GM19240 (cell line): ENCODE results near the gene DIP2C.

Source experiments
- DNase-seq: peaks from one replicate; pipeline ENCODE4 v3.0.0; 2011; ENCODE audit warnings: low spot score; ENCODE audit not compliant: insufficient read length

The DIP2C gene

DNA sequence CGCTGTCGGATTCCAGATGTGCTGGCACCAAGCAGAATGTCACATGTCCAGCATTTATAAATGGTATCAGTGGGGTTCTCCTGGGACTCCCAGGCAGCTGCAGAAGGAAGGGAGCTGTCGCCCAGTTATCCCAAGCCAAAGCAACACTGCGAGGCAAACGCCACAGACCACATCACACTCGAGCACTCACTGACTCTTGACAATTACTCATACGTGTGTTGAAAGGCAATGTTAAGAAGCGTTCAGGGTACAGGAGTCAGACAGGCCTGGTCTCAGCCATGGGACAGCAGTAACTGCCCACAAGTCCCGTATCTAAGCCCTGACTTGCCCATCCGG is 113.4 kb downstream of the DIP2C start:
- no peak for DNase-seq

DNA sequence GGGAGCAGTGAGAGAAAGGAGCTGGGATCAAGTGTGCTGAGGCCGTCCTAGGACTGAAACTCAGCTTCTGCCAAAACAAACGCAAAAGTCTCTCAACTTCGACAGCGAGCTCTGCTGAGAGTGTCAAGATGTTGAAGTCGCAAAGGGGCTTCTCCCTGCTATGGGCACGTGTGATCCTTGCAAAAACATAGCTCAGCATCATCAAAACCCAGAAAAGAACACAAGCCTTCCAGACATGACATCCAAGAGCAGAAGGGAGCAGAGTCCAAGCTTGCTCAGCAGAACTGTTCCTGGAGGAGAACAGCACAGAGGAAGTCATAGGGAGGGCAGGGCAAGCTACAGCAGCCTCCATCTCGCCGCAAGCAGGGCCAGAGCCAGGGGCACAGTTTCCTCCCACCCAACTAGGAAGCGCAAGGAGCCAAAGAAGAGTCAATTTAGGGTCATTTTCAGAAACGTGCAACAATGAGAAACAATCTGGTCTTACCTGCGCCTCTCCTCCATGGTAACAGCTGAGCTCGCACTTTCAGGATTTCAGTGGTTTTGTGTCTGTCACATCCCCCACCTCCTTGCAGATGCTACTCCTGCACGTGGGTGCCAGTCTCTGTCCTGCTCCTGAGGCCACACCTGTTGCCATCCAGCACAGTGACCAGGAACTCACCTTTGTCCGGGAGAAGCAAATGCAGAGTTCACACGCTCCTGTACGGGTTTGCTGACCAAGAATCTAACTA is 113.9 kb downstream of the DIP2C start:
- no peak for DNase-seq

DNA sequence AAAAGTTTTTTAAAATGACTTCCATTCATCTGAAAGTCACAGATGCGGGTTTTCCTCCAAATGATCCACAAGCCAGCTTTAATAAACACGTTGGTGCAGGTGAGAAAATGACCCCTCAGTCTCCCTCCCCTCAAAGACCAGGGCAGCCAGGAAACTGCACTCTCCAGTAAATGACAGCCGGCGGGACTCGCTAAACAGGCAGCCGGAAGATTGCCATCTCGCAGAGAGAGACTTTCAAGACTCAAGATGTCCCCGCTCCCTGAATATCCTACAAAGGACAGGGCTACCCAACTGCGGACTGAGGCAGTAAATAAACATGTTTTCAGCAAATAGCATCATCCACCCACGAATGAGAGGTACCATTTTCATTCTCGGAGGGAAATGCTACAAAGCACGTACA is 116.8 kb downstream of the DIP2C start:
- no peak for DNase-seq

DNA sequence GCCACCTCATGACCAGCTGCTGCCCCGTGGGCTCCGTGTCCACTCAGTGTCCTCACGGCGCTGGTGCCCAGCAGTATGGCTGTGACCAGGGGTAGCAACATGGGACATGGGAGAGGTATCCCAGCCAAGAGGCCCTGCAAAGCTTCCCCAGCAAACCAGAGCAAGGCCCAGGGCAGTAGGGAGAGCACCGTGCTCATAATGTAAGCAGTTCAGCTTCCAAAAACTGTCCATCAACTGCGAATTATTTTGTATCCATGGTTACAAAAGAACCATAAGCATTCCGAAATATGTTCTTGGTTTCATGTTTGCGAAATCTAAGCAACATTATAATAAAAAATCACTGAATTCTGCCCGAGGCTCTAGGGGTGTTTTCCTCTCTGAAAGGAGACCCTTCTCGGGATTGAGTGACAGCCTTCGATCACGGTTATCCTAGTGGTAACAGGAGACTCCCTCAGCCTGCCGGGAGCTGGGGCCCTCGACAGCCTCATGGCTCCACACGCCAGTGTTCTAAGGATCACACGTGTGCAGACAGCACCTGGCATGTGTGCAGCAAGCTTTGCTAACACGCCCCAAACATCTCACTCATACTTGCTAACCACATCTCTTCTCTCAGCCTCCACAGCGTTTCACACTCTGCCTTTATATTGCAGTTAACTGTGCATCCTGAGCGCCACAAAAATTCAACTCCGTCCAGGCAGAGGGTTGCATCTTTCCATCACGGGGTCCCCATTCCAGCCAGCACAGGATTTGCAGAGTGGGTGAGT is 117.6 kb downstream of the DIP2C start:
- DNase-seq: no peak

DNA sequence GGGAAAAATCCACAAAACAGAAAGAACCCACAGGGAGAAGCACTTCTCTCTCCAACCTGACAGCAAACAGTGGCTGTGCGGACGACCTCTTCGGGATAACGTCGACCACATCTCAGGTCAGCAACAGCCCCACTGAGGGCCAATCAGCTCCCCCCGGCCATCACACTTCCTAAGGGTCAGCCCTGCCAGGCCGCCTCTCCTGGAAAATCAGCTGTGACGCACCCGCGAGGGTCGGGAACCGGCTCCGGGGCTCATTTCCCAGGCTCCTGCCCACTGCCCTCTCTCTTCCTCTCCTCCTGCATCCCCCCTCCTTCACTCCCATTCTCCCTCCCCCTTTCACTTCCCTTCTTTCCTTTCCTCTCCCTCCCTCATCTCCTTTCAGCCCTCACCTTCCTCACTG is 118.3 kb downstream of the DIP2C start:
- no peak for DNase-seq

DNA sequence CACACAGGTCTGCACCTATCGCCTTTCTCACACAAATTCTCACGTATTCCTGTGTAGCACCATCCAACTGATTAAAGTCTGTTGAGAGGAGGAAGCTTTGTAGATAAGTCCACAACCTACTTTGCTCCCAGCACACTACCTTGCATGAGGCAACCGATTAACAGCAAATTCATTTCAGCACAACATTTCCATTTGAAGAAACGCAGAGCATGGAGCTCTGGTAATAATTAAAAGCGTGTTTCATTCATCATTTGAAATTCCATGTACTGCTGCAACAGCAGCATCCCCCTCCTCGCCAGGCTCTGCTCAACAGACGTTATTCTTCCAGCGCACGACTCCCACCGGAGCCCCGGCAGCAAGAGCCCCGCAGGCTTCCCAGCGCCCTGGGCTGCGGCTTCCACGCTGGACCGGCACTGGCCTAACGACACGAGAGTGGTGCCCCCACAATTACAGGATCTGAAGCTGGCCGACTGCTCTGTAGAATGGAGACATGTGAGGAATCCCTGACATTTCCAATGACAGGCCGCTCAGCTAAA is 118.8 kb downstream of the DIP2C start:
- DNase-seq: no peak

DNA sequence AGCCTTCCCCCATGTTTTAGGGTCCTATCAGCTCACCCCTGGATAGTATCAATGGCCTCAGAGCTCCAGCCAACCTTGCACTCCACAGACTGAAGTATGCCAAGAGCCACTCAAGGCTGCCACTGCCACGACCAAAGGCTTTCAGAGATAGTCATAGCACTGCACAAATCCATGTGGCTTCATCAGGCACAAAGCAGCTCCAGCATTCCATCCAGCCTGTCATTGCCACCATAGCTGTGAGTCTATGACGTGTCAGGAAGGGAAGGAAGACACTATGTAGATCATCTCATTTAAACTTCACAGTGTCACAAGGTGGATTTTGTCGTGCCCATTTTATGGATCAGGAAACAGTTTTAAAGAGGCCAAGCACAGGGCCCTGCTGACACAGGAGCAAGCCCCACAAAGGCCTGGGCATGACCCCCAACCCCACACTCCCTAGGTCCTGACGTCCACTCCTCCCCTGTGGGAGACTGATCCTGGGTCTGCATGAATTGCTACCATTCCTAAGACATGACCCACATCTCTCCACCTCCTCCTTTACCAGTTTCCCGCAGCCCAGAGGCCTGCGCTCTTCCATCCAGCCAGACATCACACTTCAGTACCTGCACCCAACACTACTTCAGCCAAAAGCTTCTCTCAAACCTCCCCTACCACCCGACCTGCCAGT is 119.4 kb downstream of the DIP2C start:
- DNase-seq: no peak

DNA sequence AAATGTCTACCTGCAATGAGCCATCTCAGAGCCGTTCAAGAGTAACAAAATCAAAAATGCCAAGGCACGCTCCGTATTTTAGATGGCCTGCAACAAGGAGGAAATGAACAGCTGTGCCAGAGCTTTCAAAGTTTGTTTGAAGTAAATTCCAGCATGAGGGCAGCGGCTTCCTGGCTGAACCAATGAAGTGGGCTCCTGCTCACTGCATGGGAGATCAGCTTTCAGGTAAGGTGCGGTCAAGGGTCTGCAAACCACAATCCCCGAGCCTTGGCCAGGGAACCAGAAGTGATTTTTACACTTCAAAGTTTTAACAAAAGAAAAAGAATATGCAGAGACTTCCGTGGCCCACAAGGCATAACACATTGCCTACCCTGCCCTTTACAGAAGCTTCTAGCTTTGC is 120.6 kb downstream of the DIP2C start:
- no peak for DNase-seq

DNA sequence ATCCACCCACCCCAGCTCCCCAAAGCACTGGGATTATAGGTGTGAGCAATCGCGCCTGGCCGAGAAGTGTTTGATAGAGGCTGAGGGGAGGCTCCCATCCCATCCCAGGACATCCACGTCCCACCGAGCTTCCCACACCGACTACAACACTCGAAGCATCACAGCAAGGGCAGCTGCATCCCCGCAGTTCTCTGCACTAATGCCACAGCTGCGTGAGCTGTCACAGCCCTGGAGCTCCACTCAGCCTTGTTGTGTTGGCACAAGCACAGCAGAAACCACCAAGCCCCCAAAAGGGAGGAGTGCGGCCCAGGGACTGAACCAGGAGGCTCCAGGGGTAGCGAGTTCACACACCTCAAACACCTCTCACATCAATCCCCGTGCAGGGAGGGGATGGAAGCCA is 121.6 kb downstream of the DIP2C start:
- DNase-seq: no peak

DNA sequence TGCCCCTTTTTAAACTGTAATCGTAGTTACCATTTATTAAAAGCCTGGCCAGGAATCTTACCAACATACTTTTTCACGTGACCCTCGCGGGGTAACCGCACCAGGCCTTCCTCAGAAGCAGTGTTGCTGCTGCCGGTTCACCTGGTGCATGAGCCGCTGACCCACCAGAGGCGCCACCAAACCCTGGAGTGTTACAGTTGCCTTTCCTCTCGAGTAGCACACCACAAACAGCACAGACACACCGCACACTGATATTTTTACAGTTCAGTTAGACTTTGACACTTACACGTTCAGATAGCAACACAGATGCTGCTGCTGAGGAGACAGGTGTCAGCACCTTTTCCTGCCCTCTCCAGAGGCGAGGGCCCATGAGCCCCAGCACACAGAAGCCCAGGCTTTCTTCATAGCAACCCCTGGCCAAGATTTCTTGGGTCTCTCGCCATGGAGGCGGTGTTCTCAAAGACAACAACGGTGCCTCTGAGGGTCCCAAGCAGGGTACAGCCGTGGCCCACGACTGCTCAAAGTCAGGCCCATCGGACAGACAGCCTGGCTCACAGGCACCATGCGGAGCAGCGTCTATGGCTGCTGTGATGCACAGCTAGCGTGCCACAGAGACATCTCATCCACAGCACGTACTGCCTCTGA is 123.1 kb downstream of the DIP2C start:
- no peak for DNase-seq

DNA sequence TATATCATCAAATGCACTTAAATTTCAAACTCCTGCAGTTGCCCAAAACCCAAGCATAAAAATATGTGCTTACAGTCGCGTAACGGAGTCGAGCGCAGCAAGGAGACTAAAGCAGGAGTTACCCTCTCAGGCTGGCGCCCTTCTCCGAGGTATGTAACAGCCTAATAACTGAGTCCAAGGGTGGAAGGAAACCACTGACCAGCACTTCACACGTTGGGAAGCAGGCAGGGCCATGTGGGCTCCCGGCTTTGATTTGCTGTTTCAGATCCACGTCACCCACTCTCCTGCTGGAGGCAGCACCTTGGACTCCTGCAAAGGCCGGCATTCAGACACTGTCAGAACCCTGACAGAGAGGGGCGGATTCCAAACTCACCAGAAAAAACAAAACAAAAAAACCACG is 123.8 kb downstream of the DIP2C start:
- no peak for DNase-seq

DNA sequence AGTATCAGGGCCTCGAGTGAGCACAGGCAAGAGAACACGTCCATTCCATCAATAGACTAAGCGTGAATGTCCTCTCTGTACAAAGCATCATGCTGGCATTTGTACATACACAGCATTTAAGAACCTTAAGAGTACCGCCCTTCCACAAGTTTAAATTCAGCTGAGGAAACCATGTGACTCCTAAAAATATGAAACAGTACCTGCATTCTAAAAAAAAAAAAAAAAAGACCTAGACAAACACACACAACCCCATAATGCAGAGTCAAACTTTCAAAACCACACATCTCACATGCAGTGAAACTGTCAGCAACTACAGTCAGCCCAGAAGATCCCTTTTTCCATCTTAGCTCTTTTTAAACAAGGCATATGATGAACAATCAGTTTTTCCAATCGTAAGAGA is 124.3 kb downstream of the DIP2C start:
- DNase-seq: no peak

DNA sequence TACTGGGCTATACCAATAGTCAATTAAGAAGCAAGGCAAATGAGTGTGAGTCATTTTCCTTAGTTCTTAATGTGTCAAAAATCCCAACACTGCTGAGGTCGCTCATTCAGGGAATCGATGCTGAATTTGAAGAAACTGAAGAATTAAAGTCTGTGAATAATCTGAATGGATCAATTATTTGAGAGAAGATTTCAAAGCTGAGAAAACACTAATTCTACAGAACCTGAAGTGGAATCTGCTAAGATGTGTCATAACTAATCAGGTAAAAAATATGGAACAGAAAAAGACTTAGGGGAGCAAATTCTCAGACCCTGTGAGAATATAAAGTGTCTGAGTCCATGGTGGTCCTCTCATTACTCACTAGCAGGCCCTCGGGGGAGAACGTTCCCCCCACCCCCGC is 125.6 kb downstream of the DIP2C start:
- no peak for DNase-seq

DNA sequence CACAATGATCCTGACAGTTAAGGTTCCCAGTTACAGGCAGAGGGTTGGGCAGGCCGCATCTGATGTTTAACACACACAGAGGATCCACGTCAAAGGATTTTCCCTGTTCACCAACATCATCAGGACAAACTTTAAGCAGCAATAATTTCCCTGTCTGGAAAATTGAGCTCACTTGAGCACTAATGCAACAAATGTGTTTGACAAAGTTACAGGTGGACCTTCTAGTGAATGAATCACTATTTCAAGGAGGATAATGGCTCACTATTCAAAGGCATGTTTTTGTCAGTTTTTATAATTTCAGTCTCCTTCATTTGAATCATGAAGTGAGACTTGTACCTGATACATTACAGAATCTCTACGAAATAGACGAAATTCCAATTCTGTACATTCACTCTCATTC is 127.3 kb downstream of the DIP2C start:
- DNase-seq: no peak

DNA sequence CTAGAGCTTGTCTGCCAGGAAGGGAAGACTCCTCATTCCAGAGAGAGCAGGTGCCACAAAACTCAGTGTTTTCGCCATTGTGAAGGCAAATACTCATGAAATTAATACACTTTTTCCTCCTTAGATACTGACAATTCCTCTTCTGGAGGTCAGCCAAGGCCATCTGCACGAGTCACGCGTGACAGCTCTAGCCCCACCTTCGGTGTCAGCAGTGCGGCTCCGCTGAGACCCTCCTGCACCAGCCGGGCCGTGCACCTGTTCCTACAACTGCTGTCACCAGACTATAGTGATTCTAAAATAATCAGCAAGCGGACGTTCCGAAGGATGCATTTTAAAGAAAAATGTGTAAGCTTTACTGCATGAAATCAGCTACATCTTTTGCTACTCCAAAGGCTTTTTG is 127.7 kb downstream of the DIP2C start:
- DNase-seq: no peak

DNA sequence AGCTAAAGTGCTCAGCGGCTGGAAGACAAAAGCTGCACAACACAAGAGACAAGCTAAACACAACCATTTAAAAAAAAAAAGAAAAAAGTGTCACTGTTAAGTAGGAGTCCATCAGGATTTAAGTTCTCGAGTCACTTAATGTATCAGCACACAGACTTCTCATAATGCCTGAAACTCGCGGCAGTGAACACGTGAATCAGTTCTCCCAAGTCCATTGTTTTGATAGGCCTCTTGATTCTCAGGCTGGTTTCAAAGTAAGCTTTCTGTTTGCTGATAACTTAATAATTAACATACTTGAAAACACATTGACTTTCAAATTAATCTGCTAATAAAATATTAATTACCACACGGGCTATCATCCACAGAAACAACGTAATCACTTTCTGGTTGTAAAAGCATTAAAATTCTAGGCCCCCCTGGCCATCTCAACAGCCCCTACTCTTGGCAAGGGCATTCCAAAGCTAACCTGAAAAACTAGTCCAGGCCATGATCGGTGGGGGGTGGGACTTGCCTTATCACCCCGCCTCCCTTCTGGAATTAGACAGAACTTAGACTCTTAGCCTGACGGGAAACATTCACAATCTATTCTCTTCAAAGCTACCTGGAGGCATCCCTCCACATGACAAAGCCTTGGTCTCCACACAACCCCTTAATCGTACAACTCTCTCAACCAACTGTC is 129.0 kb downstream of the DIP2C start:
- DNase-seq: no peak

DNA sequence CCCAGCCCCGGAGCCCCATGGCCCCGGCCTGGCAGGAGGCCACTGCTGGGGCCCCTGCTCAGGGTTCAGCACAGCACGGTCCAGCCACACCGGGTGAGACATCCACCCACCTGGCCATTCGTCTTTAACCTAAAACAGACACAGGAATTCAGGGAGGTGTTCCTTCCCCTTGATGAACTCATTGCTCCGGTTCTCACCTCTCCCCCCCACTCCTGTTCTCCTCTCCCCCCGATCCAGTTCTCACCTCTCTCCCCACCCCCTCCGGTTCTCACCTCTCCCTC is 129.8 kb downstream of the DIP2C start:
- no peak for DNase-seq

DNA sequence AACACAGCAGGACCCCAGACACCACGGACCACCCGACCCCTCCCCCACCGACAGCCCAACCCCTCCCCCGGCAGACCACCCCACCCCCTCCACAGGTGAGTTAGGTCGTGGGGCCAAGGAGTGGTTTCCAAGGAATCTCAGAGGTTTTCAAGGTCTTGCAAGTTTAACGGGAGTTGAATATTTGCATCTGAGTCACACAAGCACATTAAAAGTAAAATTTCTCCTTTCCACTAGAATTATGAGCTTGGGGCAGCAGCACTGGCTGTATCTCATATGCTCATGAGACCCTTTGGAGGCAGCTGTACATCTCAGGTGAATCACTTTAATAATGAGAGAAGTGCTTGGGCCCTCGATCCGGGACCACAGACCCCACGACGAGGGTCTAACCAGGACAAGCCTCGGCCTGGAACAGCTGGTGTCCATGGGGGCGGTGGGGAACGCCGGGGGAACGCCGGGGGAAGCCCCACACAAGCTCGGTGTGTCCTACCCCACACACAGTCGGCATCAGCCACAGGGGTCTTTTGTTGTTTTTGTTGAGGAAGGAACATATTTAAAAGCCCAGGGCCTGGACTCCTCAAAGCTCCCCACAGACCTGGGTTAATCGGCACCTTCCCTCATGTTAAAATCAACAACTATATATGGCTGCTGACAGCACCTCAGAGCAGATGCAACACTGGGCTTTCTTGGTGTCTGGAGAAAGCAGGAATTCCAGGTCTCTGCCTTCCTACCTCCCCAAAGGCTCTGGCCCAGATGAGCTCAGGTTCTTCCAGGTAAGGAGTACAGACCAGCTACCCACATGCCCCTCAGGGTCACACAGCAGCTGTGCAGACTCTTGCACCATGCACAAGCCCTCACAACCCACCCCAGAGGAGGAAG is 130.3 kb downstream of the DIP2C start:
- DNase-seq: no peak

DNA sequence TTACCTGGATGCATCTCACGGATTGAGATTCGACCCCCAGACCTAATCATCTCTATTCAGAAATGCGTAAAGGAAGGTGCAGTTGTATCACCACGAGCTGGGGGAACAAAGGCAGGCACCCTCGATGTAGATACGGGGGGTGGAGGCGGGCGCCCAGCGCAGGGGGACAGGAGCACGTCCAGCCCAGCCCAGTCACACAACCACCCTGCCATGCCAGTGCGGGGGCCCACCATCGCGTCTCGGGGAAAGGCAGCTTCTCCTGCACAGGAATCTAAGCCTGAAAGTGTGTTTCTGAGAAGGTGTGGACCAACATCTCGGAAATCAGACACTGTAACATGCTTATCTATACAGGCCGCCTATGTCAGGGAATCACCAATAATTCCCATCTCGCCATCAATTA is 131.1 kb downstream of the DIP2C start:
- no peak for DNase-seq

DNA sequence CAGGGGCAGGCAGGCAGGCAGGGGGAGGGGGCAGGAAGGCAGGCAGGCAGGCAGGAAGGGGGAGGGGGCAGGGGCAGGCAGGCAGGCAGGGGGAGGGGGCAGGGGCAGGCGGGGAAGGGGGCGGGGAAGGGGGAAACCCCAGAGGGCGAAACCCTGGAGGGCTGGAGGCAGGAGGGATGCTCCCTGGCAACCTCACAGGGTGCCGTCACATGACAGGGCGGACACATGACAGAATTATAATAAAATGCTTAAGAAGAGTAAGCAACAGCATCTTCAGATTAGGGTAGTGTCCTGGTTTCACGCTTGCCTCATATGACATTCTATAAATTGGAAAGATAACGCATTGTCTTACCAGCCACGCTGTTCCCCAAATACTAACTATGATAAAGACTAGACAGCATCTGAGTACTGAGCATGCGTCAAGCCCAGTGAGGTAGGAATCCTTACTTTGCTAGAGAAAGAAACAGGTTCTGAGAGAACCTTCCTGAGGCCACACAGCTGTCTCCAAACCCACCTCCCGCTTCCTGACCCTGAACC is 131.6 kb downstream of the DIP2C start:
- DNase-seq: no peak
